ENCODE data around the gene DSTN. TPM values are rescaled to one million over a fixed set of nuclear protein-coding genes. Genes with fewer than 3 reads are reported as not detected.

DSTN gene
- total and polyA plus RNA-seq, 2 donors (not counting 3 experiments of a cell fraction or from before 2014, with no cell fraction given) = 66.1 to 300 TPM

GRCh38 chr20:17644451-17644850, 74.6 kb downstream of the DSTN start:
- Histone ChIP-seq H3K27ac (ENCODE audit: insufficient read depth, low read depth, low read length) (no peak overlapping the region), H3K4me1 (ENCODE audit: control insufficient read depth, extremely low read depth, insufficient read depth, low read length) (peaks cover 11% of the 10 kb centered on the region), H2AFZ (ENCODE audit: low read depth, low read length) (no peak overlapping the region), H3K36me3 (ENCODE audit: control insufficient read depth in 2 of 2, extremely low read depth in 1 of 2, insufficient read depth in 2 of 2, low read length in 2 of 2) (peaks cover 6 to 34% of the 10 kb centered on the region in 2 experiments), H3K9me1 (replicated peaks; ENCODE audit: control insufficient read depth, extremely low read depth, insufficient read depth, low read length) (no peaks in the 10 kb centered on the region), H3K4me2 (ENCODE audit: insufficient read depth, low read length) (no peak overlapping the region), H3K9me3 (replicated peaks; ENCODE audit: control insufficient read depth, insufficient read depth, low read length) (no peaks in the 10 kb centered on the region), H3K4me3 (replicated peaks in 1 of 3; ENCODE audit: insufficient read depth in 1 of 3, low read depth in 1 of 3, low read length in 3 of 3) (no peak overlapping the region), H3K27me3 (ENCODE audit: control insufficient read depth in 2 of 2, insufficient read depth in 2 of 2, low read length in 2 of 2) (no peaks in the 10 kb centered on the region), H4K20me1 (replicated peaks; ENCODE audit: control insufficient read depth, extremely low read depth, insufficient read depth, low read length) (no peaks in the 10 kb centered on the region), H3K79me2 (ENCODE audit: control insufficient read depth, insufficient read depth, low read length) (peaks cover 53% of the 10 kb centered on the region), H3K9ac (replicated peaks; ENCODE audit: extremely low read depth, insufficient read depth, low read length) (no peak overlapping the region)
- FAIRE-seq (no peak), DNase-seq (ENCODE audit: low read depth, low spot score) (no peak)
- dilution Hi-C loops (cut with MboI; ENCODE audit: extremely low pct_ligation_motif_present, low sequenced_read_pairs) (no loop called here), intact Hi-C loops (cut with micrococcal nuclease) (no loop called here)
- BruUV-seq (replicated peaks) = no TSS peak
- TF ChIP-seq POLR2AphosphoS5 (IDR thresholded peaks at IDR 0.05; ENCODE audit: insufficient read depth, low read depth, low read length) (no peak), MAX (IDR thresholded peaks at IDR 0.05; ENCODE audit: insufficient read depth, insufficient read length) (peak; percentile 26), CTCF (IDR thresholded peaks at IDR 0.05; ENCODE audit: extremely low read depth in 1 of 2, insufficient read depth in 1 of 2, low read depth in 1 of 2, low read length in 2 of 2) (no peak), POLR2A (IDR thresholded peaks at IDR 0.05; ENCODE audit: low read depth, low read length) (no peak), MYC (IDR thresholded peaks at IDR 0.05; ENCODE audit: low read depth, low read length) (no peak)
- ChIA-PET POLR2A (no interaction called here), CTCF (interaction anchor here (1.1 to 1.5 kb wide), 2 partner anchors 11 to 295 kb away, joined by 3 to 4 read pairs; no protein-coding TSS in a partner anchor)

GRCh38 chr20:17645010-17645409, 75.1 kb downstream of the DSTN start:
- BruUV-seq (replicated peaks) = no TSS peak
- H3K27ac ChIP-seq (ENCODE audit: insufficient read depth, low read depth, low read length) = no peak overlapping the region
- FAIRE-seq (no peak), DNase-seq (ENCODE audit: low read depth, low spot score) (no peak)
- ChIA-PET CTCF (interaction anchor here (1.1 to 2.1 kb wide), 5 partner anchors 10 to 294 kb away, joined by 3 to 8 read pairs (median 4); no protein-coding TSS in a partner anchor), POLR2A (no interaction called here)
- no peak overlapping the region for H2AFZ ChIP-seq (ENCODE audit: low read depth, low read length)
- H4K20me1 ChIP-seq (replicated peaks; ENCODE audit: control insufficient read depth, extremely low read depth, insufficient read depth, low read length) = no peaks in the 10 kb centered on the region
- H3K27me3 ChIP-seq (ENCODE audit: control insufficient read depth in 2 of 2, insufficient read depth in 2 of 2, low read length in 2 of 2) = no peaks in the 10 kb centered on the region
- dilution Hi-C loops (cut with MboI; ENCODE audit: extremely low pct_ligation_motif_present, low sequenced_read_pairs) (no loop called here), intact Hi-C loops (cut with micrococcal nuclease) (no loop called here)
- H3K4me3 ChIP-seq (replicated peaks in 1 of 3; ENCODE audit: insufficient read depth in 1 of 3, low read depth in 1 of 3, low read length in 3 of 3) = no peak overlapping the region
- H3K79me2 ChIP-seq (ENCODE audit: control insufficient read depth, insufficient read depth, low read length) = peaks cover 57% of the 10 kb centered on the region
- H3K4me1 ChIP-seq (ENCODE audit: control insufficient read depth, extremely low read depth, insufficient read depth, low read length) = peaks cover 11% of the 10 kb centered on the region
- TF ChIP-seq GATA2 (IDR thresholded peaks at IDR 0.05; ENCODE audit: insufficient read depth, insufficient read length, low read depth, low read length) = no peak
- no peaks in the 10 kb centered on the region for H3K9me3 ChIP-seq (replicated peaks; ENCODE audit: control insufficient read depth, insufficient read depth, low read length)
- H3K4me2 ChIP-seq (ENCODE audit: insufficient read depth, low read length) = no peak overlapping the region
- H3K9ac ChIP-seq (replicated peaks; ENCODE audit: extremely low read depth, insufficient read depth, low read length) = no peak overlapping the region
- peaks cover 4 to 34% of the 10 kb centered on the region in 2 experiments for H3K36me3 ChIP-seq (ENCODE audit: control insufficient read depth in 2 of 2, extremely low read depth in 1 of 2, insufficient read depth in 2 of 2, low read length in 2 of 2)
- H3K9me1 ChIP-seq (replicated peaks; ENCODE audit: control insufficient read depth, extremely low read depth, insufficient read depth, low read length) = no peaks in the 10 kb centered on the region

All from endothelial cell of umbilical vein (primary cell).